OCI-LY7 (cell line): Measurements from ENCODE around the gene PKDCC. TPM values are rescaled to one million over a fixed set of nuclear protein-coding genes. Genes with fewer than 3 reads are reported as not detected.

Source experiments
- BruUV-seq: library from RNA; stranded (reverse); fragments of 400-500 nt; replicated peaks from 2 replicates; lab custom pipeline; 2021; lab: Mats Ljungman, UMichigan
- CTCF ChIA-PET: fragments of 300-600 bp; sonication (Branson Sonifier 250); formaldehyde crosslinking; loops from one replicate; lab custom pipeline; 2022; ENCODE audit warnings: antibody characterized with exemption; ENCODE audit not compliant: unreplicated experiment; lab: Charles Lee
- POLR2A ChIA-PET: fragments of 300-600 bp; sonication (Branson Sonifier 250); formaldehyde crosslinking; loops from one replicate; lab custom pipeline; 2022; ENCODE audit warnings: antibody characterized with exemption; lab: Charles Lee
- DNase-seq: peaks from one replicate; pipeline ENCODE4 v3.0.0-alpha.2; 2015; ENCODE audit warnings: low spot score
- H2AFZ ChIP-seq: fragments of 200-600 bp; sonication (generic), shearing (Covaris generic); 2 replicates; pipeline ENCODE4 v1.6.1; 2014; ENCODE audit warnings: mild to moderate bottlenecking, antibody characterized with exemption, low read length, moderate library complexity
- H3K27ac ChIP-seq: fragments of 200-600 bp; sonication (generic); 2 replicates; pipeline ENCODE4 v1.5.1; 2014; ENCODE audit warnings: mixed run types, low read depth, mild to moderate bottlenecking, moderate library complexity, low read length, inconsistent platforms; ENCODE audit not compliant: poor library complexity, severe bottlenecking
- H3K36me3 ChIP-seq: fragments of 200-600 bp; sonication (generic); 2 replicates; pipeline ENCODE4 v1.6.1; 2014; ENCODE audit warnings: mild to moderate bottlenecking, antibody characterized with exemption, low read length, moderate library complexity, mixed read lengths; ENCODE audit not compliant: insufficient read depth
- H3K4me1 ChIP-seq: fragments of 200-600 bp; sonication (generic); 2 replicates; pipeline ENCODE4 v1.5.1; 2014; ENCODE audit warnings: mild to moderate bottlenecking, low read length; ENCODE audit not compliant: insufficient read depth, poor library complexity, severe bottlenecking
- H3K4me2 ChIP-seq: fragments of 200-600 bp; sonication (generic); 2 replicates; pipeline ENCODE4 v1.6.1; 2014; ENCODE audit warnings: mild to moderate bottlenecking, low read length
- H3K4me3 ChIP-seq: fragments of 200-600 bp; sonication (generic); 2 replicates; pipeline ENCODE4 v1.5.1; 2014; ENCODE audit warnings: mild to moderate bottlenecking, low read depth, low read length; ENCODE audit not compliant: poor library complexity, severe bottlenecking
- H3K79me2 ChIP-seq: fragments of 200-600 bp; sonication (generic); 2 replicates; pipeline ENCODE4 v1.6.1; 2016; ENCODE audit warnings: low read depth, mild to moderate bottlenecking, low read length, moderate library complexity, mixed read lengths; ENCODE audit not compliant: insufficient read depth
- H3K9me2 ChIP-seq: fragments of 200-600 bp; sonication (generic); 2 replicates; pipeline ENCODE4 v1.6.1; 2016; ENCODE audit warnings: mild to moderate bottlenecking, low read length, mixed read lengths; ENCODE audit not compliant: insufficient read depth
- H3K9me3 ChIP-seq: fragments of 200-600 bp; sonication (generic); 2 replicates; pipeline ENCODE4 v1.6.1; 2014; ENCODE audit warnings: mild to moderate bottlenecking, mixed run types, low read length, mixed read lengths
- H4K20me1 ChIP-seq: fragments of 200-600 bp; sonication (generic); 2 replicates; pipeline ENCODE4 v1.6.1; 2014; ENCODE audit warnings: mild to moderate bottlenecking, antibody characterized with exemption, low read length, moderate library complexity, mixed read lengths; ENCODE audit not compliant: insufficient read depth
- CTCF ChIP-seq: fragments of 200-600 bp; sonication (generic); conservative IDR thresholded peaks from 2 replicates; pipeline ENCODE4 v1.5.1; 2014; ENCODE audit warnings: mild to moderate bottlenecking, antibody characterized with exemption, low read length, moderate library complexity, mixed read lengths
- EZH2phosphoT487 ChIP-seq: fragments of 200-600 bp; sonication (generic); IDR thresholded peaks from 2 replicates; pipeline ENCODE4 v1.6.1; 2018; ENCODE audit warnings: low read depth, borderline replicate concordance, mild to moderate bottlenecking, mixed run types, antibody characterized with exemption, low read length, moderate library complexity, mixed read lengths
- intact Hi-C: fragments of 100-400 bp; cut with micrococcal nuclease; formaldehyde crosslinking; loops from one replicate; pipeline ENCODE4 v1.10.0; 2022; ENCODE audit not compliant: unreplicated experiment
- total RNA-seq, 2 experiments: library from RNA; depleted of rRNA in 1 of 2; stranded (reverse); fragments of >200 nt in 1 of 2; shearing (Covaris generic) in 1 of 2; gene quantifications; 2 replicates each; pipeline ENCODE4 v1.2.3, GENCODE V29; 2014 to 2022

PKDCC gene
- total RNA-seq, 2 experiments from 2014 or later: not detected

GRCh38 chr2:42101206-42102023 is 53.6 kb downstream of the PKDCC start:
- Histone ChIP-seq H3K79me2 (no peaks in the 10 kb centered on the region), H3K4me3 (peak overlapping the region; percentile 30), H2AFZ (peak overlapping the region; percentile 13; the same call in 1 of the 2 replicates), H3K4me1 (peaks cover 68% of the 10 kb centered on the region), H3K9me3 (0 out of 2 replicates have a peak, but pooled peaks cover 11% of the 10 kb centered on the region), H3K9me2 (no peaks in the 10 kb centered on the region), H3K4me2 (peak overlapping the region; percentile 52), H3K27ac (no peak overlapping the region), H4K20me1 (no peaks in the 10 kb centered on the region), H3K36me3 (no peaks in the 10 kb centered on the region; the same call in 1 of the 2 replicates)
- TF ChIP-seq EZH2phosphoT487: no peak
- ChIA-PET CTCF (interaction anchor here (0.6 kb wide), 1 partner anchor 199 kb away, joined by 3 read pairs; no protein-coding TSS in a partner anchor), POLR2A (interaction anchor here (1.2 kb wide), 1 partner anchor 73 kb away, joined by 3 read pairs; no protein-coding TSS in a partner anchor)
- intact Hi-C loops: no loop called here
- DNase-seq: no peak
- no TSS peak for BruUV-seq

DNA sequence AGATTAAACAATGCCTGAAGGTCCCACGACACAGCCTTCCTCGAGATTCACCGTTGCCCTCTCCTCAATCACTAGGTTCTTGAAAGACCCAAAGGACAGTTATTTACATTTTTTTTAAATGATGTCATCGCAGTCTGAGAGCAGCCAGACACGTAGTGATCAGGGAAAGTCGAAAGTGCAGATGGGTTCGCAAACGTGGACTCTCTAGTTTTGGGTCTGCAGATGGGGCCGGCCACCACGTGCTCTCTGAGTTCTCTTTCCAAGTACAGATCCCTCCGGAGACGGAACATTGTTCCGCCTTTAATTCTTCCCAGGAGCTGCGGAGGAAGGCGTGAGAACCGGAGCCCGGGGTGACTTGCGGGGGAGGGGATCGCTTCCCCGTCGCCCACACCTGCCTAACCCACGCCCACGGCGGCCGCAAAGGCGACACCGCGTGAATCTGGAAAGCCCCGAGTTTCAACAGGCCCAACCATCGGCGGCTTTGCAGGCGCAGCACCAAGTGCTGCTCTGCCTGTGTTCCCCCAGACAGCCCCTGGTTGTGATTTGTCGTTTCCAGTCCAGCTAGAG is 54.3 kb downstream of the PKDCC start:
- Histone ChIP-seq H3K9me3 (0 out of 2 replicates have a peak, but pooled peaks cover 11% of the 10 kb centered on the region), H3K27ac (no peak overlapping the region), H2AFZ (peak overlapping the region; percentile 13; the same call in 1 of the 2 replicates), H3K36me3 (no peaks in the 10 kb centered on the region; the same call in 1 of the 2 replicates), H3K4me1 (peaks cover 75% of the 10 kb centered on the region), H3K9me2 (no peaks in the 10 kb centered on the region), H3K4me3 (peak overlapping the region; percentile 30), H4K20me1 (no peaks in the 10 kb centered on the region), H3K4me2 (peak overlapping the region; percentile 52), H3K79me2 (no peaks in the 10 kb centered on the region)
- POLR2A ChIA-PET: no interaction called here
- no TSS peak for BruUV-seq
- TF ChIP-seq EZH2phosphoT487 (no peak), CTCF (no peak)
- intact Hi-C loops: no loop called here
- CTCF ChIA-PET: no interaction called here
- peak; percentile 40 for DNase-seq

GRCh38 chr2:42102591-42103450 is 55.0 kb downstream of the PKDCC start:
- no peak for DNase-seq
- Histone ChIP-seq H3K9me2 (no peaks in the 10 kb centered on the region), H3K79me2 (no peaks in the 10 kb centered on the region), H3K4me2 (peak overlapping the region; percentile 52; the same call in 1 of the 2 replicates), H3K4me1 (peaks cover 75% of the 10 kb centered on the region), H3K27ac (no peak overlapping the region), H3K36me3 (no peaks in the 10 kb centered on the region; the same call in 1 of the 2 replicates), H3K4me3 (no peak overlapping the region), H2AFZ (no peak overlapping the region; the same call in 1 of the 2 replicates), H4K20me1 (no peaks in the 10 kb centered on the region), H3K9me3 (0 out of 2 replicates have a peak, but pooled peaks cover 11% of the 10 kb centered on the region)
- ChIA-PET CTCF (no interaction called here), POLR2A (no interaction called here)
- intact Hi-C loops: no loop called here
- no peak for TF ChIP-seq CTCF
- TF ChIP-seq EZH2phosphoT487: no peak
- no TSS peak for BruUV-seq
